GM19468 (cell line): ENCODE results near the gene HYDIN.

Source experiments
- ATAC-seq: cut with Tn5 transposase; IDR thresholded peaks from one replicate; pipeline ENCODE4 v1.9.1; 2021; ENCODE audit warnings: mild to moderate bottlenecking, moderate library complexity, moderate number of reproducible peaks; ENCODE audit not compliant: unreplicated experiment; ENCODE audit errors: extremely low read depth

HYDIN gene

DNA sequence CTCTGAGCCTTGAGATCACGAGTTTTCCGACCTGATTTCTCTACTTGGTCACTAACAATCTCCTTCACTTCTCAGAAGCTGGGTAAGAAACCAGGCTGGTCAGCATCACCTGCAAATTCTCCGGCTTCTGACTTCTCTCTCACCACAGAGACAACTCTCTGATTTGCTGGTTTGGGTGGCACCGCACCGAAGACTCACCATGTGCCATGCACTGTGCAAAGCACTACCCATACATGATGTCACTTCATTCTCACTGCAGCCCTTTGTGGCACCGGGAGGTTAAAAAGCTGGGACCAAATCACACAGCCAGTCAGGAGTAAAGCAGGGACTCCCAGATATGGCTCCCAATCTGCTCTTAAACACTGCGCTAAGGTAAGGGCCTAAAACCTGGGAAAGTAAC, 430.2 kb downstream of the HYDIN start:
- no peak for ATAC-seq

DNA sequence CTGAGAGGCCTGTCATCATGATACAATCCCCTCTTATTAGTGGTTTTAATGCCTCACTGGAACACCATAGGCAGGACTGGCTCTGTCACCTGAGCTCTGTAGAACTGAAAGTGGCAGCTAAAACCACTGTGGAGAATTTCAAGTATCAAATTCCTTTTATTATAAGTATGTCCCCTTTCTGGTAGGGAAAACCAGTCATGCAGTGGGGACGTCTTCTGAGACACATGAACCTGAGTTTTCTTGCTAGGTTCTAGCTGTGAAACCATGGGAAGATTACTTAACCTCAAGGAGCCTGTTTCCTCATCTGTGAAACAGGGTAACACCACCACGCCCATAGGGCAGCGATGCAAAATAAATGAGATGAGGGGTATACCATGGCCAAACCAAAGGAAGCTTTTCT, 434.2 kb downstream of the HYDIN start:
- ATAC-seq: no peak

DNA sequence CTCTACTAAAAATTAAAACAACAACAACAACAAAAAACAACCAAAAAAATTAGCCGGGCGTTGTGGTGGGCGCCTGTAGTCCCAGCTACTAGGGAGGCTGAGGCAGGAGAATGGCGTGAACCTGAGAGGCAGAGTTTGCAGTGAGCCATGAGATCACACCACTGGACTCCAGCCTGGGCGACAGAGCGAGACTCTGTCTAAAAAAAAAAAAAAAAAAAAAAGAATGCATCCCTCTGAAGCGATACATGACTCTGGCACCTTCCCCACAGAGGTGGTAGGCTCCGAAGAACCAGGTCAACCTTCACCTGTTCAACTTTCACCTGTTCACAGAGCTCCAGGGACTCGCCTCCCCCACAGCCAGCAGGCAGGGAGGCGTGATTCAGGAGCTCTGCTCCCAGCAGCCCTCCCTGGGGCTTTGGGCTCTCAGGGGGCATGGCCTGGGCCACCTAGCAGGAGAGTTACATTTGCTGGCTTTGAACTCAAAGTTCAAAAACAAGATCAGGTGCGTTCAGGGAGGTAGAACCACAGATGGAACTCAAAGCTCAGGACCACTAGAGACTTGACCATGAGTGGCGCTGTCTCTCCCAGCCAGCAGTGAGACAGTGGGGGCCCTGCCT, 435.1 kb downstream of the HYDIN start:
- ATAC-seq: no peak

DNA sequence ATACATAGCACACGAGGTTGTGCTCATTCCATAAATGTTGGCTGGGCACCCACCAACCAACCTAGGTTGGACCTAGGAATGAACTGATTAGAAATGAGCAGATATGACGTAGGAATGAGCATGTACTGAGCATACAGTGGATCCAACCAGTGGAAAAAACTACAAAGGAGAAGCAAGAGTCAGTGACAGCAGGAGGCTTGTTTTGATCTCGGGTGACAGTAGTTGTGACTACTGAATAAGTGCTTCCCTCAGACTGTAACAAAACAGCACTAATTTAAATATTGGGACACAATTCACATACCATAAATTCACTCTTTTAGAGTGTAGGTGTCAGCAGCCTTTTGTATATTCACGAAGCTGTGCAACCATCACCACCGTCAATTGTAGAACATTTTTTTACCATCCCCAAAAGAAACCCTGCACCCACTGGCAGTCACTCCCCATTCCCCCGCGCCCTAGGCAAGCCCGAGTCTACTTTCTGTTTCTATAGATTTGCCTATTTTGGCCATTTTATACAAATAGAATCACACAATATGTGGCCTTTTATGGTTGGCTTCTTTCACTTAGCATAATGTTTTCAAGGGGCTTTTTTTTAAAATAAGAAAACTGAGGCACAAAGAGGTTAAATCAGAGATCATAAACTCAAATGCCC, 436.5 kb downstream of the HYDIN start:
- ATAC-seq: no peak

DNA sequence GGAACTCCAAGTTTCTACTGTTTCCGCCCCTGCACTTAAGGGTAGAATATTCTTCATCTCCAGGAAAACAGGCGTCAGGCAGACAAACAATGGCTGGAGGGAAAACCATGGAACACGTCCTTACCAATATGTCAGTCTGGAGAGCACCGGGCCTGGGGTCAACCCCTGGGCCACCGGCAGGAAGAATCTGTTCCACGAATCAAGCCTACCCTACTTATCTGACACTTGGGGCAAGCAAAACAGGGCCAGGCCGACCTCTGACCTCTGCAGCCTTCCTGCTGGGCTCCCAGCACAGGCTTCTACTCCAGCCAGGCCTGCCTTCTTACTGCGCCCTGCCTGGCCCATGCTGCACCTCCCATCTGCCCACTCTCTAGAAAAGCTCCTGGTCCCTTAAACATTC, 439.7 kb downstream of the HYDIN start:
- ATAC-seq: no peak

DNA sequence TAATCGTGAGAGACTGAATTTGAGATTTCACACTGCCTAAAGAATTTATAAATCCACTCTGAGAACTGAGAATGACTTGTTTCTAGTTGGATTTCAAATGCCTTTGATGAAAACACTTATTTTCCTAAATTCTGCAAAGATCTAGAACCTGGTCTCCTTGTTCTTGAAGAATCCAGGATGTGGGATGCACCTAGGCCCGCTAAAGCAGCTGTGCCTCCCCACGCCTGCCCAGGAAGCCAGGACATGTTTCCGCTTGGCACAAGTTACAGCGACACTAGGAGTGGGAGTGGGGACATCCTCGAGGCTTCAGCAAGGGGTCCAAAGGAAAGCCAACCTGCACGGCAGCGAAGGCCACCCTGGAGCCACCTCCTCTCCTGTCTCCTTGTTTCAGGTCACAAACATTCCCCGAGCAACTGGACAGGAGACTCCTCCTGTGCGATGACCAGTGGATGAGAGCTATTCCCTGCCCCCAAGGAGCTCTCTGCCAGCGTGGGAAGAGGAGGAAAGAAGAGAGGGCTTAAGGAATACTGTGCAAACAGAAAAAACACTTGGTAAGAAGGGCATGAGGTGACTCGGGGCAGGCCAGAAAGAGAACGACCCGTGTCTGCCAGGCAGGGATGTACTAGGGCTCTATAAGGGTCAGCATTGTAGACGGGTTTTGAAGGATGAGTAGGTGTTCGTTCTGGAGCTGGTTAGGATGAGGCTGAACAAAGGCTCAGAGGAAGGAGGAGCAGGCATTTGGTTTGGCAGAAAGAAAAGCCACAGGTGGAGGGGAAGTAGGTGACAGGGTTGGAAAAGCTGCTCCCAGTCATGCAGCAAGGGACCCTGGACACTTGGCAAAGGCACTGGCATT, 440.7 kb downstream of the HYDIN start:
- ATAC-seq: no peak

DNA sequence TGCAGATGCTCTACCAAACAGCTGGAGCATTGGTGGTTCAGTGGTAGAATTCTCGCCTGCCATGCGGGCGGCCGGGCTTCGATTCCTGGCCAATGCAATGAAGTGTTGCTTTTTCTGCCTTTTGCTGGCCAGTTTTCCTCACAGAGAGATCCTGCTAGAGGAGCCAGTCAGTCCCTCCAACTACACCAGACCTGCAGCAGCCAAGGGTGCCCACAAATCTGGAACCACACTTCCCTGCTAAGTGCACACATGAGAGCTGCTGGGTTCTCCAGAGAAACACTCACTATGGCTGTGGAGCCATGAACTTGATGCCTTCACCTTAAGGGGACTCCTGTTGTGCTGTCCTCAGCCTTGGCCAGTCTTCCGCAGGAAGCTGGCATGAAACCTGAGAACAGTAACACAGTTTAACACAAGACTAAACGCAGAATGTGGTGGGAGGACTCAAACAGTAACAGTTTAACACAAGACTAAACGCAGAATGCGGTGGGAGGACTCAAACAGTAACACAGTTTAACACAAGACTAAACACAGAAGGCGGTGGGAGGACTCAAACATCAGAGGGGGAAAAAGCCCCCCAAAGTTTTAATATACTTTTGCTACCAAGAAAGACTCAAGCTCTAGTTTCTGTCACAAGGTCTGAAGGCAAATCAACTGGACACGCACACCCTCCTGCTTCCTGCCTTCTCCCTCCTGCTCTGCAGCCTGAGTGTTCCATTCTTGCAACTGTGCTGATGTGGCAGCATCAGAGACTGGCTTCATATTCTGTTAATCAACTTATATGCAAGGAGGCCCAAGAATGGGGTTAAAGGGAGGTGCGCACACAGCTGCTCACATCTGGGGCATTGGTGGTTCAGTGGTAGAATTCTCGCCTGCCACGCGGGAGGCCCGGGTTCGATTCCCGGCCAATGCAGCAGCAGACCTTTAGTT, 441.6 kb downstream of the HYDIN start:
- no peak for ATAC-seq

DNA sequence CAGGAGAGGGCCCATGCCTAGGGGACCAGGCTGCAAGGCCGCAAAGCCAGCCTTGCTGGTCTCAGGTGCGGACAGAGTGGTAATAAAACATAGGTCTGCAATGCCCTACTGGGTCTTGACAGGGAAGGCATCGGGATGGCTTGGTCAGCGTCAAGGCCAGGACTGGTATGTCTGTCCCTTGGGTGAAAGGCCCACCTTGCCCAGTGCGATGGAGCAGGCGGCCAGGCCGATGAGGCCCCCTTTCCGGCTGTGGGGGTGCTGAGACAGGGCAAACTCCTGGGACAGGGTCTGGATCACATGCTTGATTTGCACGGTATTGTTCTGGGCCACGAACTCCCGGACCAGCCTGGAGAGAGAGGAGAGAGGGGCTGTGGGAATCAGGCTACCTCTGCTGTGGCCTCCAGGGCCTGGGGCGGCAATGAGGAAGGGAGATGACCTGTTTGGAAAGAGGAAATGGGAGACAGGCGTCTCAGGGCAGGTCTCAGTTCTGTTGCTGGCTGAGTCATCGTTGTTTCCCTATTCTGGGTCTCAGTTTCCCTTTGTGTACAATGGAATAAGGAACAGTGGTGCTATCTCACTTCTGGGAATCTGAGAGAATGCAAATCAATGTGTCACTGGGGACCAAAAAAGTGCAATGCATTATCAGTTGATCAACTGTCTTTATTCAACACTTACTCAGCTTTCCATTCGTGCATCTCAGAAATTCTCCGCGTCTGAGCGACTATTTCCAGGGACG, 444.3 kb downstream of the HYDIN start:
- no peak for ATAC-seq

DNA sequence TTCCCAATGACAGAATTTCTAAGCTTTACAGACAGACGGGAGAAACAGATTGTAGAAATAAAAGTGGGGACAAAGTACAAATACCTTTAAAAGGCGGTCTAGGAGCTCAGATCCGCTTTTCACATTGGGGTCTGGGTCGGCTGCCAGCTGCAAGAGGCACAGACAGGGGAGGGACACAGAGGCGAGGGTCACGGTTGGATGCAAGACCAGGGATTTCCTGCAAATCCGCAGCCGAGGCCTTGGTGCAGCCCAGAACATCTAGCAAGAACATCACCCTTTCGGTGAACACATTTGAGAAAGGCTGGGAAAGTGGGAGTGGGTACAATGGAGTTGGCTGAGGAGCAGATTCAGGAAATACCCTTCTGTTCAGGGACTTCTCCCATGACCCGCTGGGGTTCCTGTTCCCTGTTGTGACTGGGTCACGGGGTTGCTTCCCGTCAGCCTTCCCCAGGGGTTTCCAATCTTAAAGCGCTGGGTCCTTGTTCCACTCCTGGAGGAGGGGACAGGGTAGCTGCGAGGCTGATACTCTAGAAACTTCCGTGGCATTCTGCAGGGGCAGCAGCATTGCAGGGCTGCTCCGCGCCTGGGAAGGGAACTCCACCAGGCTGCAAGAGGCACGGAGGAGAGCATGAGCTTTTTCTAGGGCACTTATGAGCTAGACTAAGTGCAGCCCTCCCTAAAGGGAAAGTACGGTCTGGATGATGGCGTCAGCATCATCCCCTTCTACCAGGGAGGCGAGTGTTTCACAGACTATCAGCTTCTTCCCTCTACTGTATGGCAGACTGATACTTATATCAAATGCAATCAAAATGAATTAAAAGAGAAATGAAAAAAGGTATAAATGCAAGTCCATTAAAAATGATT, 445.6 kb downstream of the HYDIN start:
- ATAC-seq: no peak

DNA sequence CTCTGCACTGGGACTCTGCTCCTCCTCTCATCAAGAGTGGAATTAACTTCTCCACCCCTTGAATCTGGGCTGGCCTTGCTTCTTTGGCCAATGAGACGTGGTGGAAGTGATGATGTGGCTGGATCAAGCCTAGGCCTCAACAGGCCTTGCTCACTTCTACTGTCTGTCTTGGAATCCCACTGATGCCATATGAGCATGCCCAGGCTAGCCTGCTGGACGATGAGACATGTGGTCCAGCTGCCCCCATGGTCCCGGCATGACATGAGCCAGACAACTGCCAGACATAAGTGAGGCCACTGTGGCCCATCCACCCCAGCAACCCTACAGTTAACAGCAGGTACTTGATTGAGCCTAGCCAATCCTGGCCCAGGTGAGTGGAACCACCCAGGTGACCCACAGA, 448.3 kb downstream of the HYDIN start:
- no peak for ATAC-seq

DNA sequence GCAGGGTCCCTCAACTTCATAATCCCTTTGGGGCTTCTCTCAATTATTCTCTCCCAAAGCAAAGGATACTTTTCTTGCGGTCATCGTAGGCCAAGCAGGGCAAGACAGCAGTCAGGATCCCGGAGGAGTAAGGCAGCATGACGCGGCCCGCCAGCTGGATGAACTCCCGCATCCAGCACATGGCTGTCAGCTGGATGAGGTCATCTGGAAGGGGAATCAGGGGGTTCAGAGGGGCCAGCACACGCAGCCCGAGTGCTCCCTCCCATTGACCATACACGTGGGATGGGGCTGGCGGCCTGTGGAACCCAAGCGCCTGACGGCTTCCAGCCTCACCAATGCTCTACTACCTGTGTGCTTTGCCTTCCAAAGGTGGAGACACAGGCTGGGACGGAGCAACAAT, 448.7 kb downstream of the HYDIN start:
- ATAC-seq: no peak

DNA sequence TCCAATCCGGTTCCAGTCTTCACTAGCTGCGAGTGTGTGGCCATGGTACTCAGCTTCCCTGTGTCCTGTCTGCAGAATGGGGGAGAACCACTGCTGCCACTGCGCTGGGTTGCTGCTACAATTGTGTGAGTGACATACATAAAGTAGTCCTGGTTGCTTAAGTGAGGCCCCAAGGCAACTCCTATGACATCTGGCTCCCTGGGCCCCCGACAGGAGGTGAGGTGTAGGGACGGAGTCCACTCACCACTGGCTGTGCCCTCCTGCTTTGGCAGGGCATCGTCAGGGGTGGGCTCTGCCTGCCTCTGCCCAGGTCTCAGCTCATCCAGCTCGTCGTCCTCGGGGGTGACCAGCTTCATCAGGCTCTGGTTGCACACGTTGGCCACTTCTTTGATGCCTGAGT, 450.0 kb downstream of the HYDIN start:
- ATAC-seq: no peak

DNA sequence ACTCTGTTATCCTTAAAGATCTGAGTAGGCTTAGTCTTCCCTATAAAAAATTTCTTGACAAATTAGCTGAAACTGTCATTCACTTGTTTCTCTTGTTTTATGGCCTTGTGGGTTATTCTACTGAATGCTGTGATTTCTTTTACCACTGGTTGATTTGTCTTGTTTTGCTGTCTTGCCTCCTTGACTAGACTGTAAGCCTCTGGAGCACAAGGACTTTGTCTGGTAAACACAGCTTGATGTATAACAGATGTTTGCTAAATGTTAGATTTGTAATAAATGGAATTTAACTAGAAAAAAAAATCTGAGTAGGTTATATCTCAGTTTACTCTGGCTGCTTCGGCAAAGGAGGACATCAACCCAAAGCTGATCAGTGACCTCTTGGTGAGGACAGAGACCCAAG, 451.2 kb downstream of the HYDIN start:
- ATAC-seq: no peak

DNA sequence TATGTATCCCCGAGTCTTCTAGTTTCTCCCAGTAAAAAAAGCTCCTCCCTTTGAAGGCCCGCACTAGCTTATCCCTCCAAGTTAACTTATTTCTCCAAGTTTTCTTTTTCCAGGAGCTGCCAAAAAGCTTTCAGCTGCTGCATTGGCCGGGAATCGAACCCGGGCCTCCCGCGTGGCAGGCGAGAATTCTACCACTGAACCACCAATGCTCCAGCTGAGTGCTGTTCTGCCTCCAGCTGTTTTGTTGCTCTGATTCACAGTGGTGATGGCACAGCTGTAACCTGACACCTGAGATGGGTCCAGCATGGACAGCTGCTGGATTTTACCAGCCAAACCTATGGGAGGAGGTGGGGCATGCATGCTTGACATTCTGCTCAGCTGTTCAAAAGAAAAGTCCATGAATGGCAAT, 451.6 kb downstream of the HYDIN start:
- ATAC-seq: no peak

DNA sequence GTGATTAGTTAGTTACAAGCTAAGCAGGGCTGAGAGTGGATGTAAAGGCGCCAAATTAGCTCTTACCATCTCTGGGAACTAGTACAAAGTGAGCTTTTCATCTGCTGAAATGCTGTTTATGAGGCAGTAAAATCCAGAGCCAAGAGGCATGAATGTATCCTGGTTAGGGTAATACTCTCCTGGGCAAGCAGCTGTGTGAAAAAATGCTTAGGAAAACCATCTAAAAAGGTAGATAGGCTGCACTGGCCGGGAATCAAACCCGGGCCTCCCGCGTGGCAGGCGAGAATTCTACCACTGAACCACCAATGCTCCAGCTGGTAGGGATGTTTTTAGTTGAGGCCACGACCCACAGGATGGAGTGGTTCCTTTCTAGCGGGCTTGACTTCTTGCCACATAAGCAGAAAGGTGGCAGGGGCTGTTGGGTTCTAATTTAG, 452.5 kb downstream of the HYDIN start:
- no peak for ATAC-seq

DNA sequence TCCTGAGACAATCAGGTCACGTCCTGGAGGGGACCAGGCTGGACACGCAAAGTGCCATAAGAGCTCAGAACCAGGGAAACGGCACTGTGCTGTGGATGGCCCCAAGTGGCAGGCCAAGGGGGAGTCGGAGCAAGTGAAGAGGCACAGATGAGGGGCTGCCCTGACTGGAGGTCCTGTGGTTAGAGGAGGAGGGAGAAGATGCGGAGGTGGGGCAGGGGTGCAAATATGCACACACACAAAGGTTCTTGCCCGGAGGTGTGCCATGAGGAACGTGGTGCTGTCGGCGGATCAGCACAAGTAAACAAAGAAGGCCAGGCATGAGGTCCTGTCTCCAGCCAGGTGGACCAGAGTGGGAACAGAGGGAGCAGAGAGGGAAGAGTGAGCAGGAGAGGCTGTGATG, 453.0 kb downstream of the HYDIN start:
- ATAC-seq: no peak

DNA sequence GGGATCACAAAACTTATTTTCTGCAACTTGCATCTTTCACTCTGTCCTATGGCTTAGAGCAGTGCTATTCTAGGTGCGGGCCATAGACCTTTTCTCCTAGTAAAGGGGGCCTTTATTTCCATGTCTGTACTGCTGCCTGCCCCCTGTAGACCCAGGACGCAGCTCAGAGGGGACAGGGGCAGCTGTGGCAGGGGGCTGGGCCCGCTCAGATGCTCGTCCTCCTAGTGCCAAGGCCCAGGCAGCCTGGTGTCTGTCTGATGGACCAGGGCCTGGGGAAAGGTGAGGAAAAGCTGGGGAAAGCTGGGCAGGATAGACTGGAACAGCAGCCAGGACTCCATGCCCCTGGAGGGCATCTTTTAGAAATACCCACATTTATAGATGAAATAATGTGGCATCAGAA, 455.1 kb downstream of the HYDIN start:
- ATAC-seq: no peak

DNA sequence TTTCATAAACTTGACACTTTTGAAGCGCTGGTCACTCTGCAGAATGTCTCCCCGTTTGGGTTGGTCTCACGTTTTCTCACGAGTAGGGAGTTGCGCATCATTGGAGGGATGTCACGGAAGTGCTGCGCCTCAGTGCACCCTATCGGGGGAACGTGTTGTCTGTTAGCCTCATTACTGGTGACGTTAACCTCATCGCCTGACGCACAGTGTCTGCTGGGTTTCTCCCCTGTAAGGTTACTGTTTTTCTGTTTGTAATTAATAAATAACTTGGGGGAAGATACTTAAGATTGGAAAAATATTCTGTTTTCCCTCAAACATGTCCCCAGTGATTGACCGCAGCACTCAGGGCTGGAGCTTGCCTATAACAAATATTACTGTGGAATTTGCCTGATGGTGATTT, 456.3 kb downstream of the HYDIN start:
- ATAC-seq: no peak

DNA sequence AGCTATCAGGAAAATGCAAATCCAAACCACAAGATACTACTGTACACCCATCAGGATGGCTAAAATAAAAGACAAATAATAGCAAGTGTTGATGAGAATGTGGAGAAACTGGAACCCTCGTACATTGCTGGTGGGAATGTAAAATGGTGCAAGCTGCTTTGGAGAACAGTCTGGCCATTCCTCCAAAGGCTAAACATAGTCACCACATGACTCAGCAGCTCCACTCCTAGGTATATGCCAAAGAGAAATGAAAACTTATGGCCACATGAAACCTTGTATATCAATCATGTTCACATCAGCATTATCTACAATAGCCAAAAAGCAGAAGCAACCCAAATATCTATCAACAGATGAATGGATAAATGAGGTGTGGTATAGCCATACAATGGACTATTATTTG, 458.0 kb downstream of the HYDIN start:
- no peak for ATAC-seq
